GM19463 (cell line): ENCODE results near the gene COL20A1.
"Not testable (repeated sequence)": the region's sequence is repeated elsewhere in the genome, so short reads cannot be mapped to it uniquely, and the experiment has no call there.

Source experiments
- ATAC-seq: cut with Tn5 transposase; IDR thresholded peaks from one replicate; pipeline ENCODE4 v1.9.1; 2021; ENCODE audit warnings: mild to moderate bottlenecking, moderate library complexity; ENCODE audit not compliant: unreplicated experiment

Gene COL20A1

GRCh38 chr20:63370618-63371187, 77.7 kb downstream of the COL20A1 start:
- no peak for ATAC-seq

GRCh38 chr20:63371291-63371865, 78.4 kb downstream of the COL20A1 start:
- ATAC-seq: no peak

- ATAC-seq: no peak
These were observed 80.2 kb downstream of the COL20A1 start for GRCh38 chr20:63372971-63373885.

- ATAC-seq: no peak
These were observed 81.0 kb downstream of the COL20A1 start for GRCh38 chr20:63373996-63374395.

- no peak for ATAC-seq
These were observed 81.5 kb downstream of the COL20A1 start for GRCh38 chr20:63374504-63374903.

GRCh38 chr20:63375438-63375837, 82.5 kb downstream of the COL20A1 start:
- no peak for ATAC-seq

GRCh38 chr20:63376283-63377250, 83.6 kb downstream of the COL20A1 start:
- no peak for ATAC-seq

GRCh38 chr20:63377256-63377941, 84.4 kb downstream of the COL20A1 start:
- no peak for ATAC-seq

- no peak for ATAC-seq
These were observed 85.0 kb downstream of the COL20A1 start for GRCh38 chr20:63377951-63378381.

- ATAC-seq: no peak
These were observed 85.6 kb downstream of the COL20A1 start for GRCh38 chr20:63378626-63379025.

GRCh38 chr20:63379296-63379695, 86.3 kb downstream of the COL20A1 start:
- no peak for ATAC-seq

GRCh38 chr20:63379872-63380271, 86.9 kb downstream of the COL20A1 start:
- not testable (repeated sequence) for ATAC-seq

GRCh38 chr20:63380346-63380870, 87.4 kb downstream of the COL20A1 start:
- no peak for ATAC-seq

GRCh38 chr20:63381781-63382431, 88.9 kb downstream of the COL20A1 start:
- ATAC-seq: no peak

- no peak for ATAC-seq
These were observed 89.7 kb downstream of the COL20A1 start for GRCh38 chr20:63382551-63383300.

- no peak for ATAC-seq
These were observed 90.6 kb downstream of the COL20A1 start for GRCh38 chr20:63383556-63383955.

GRCh38 chr20:63384336-63384735, 91.3 kb downstream of the COL20A1 start:
- no peak for ATAC-seq
